Mononuclear cell (primary cell): Measurements from ENCODE around the gene DAB1. TPM values are rescaled to one million over a fixed set of nuclear protein-coding genes. Genes with fewer than 3 reads are reported as not detected.
"Not testable (repeated sequence)": the region's sequence is repeated elsewhere in the genome, so short reads cannot be mapped to it uniquely, and the experiment has no call there.

Experiments used
- H3K27me3 ChIP-seq: 2 replicates; pipeline ENCODE4 v1.6.0; 2011; ENCODE audit warnings: low read length, control low read depth; ENCODE audit not compliant: insufficient read depth
- H3K4me1 ChIP-seq: 2 replicates; pipeline ENCODE4 v1.5.1; 2011; ENCODE audit warnings: mild to moderate bottlenecking, low read length, control low read depth; ENCODE audit not compliant: insufficient read depth
- H3K4me3 ChIP-seq: 2 replicates; pipeline ENCODE4 v1.5.1; 2011; ENCODE audit warnings: mild to moderate bottlenecking, low read length, moderate library complexity
- H3K9me3 ChIP-seq: 2 replicates; pipeline ENCODE4 v1.5.1; 2011; ENCODE audit warnings: low read depth, mild to moderate bottlenecking, control low read depth, low read length
- total RNA-seq: library from RNA; depleted of rRNA; stranded (reverse); fragments of >200 nt; gene quantifications from one replicate; pipeline ENCODE4 v1.2.3, GENCODE V29; 2012

Gene DAB1
- total RNA-seq, 1 donor, result 0.42 TPM

DNA sequence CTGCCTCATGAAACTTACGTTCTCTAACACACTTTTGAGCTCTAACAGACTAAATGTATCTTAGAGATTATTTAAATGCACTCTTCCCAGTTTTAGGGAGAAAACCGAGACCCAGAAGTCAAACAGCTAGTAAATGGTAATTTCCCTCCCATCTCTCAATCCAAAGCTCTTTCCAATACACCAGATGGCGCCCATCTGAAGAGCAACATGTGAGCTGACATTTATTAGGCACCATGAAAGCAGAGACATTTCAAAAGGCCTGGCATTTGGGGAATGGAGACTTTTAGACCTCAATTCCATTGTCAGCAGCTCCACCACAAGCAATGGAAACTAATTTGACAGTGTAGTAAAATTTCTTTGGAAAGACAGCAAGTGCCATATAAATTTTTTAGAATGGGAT is 191.4 kb downstream of the DAB1 start:
- Histone ChIP-seq H3K9me3 (no peaks in the 10 kb centered on the region), H3K27me3 (no peaks in the 10 kb centered on the region), H3K4me3 (no peak overlapping the region), H3K4me1 (no peaks in the 10 kb centered on the region)

DNA sequence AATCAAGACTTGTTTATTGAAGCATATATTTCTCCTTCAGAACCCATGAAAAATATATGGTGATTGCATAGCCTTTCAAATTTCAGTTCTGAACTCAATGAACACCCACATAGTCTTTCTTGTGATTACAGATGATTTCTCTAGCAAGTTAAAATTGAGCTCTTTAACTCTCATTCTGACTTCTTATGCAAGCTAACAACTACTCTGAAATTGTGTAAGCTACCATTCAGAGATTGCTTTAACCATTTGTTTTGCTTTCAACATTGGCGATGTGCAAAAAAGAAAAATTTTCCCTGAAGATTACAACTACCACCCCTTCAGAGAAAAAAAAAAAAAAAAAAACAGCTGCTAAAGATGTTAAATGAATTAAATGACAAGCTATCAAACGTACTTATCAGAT is 193.9 kb downstream of the DAB1 start:
- Histone ChIP-seq H3K4me1 (no peaks in the 10 kb centered on the region), H3K4me3 (no peak overlapping the region), H3K9me3 (no peaks in the 10 kb centered on the region), H3K27me3 (no peaks in the 10 kb centered on the region)

DNA sequence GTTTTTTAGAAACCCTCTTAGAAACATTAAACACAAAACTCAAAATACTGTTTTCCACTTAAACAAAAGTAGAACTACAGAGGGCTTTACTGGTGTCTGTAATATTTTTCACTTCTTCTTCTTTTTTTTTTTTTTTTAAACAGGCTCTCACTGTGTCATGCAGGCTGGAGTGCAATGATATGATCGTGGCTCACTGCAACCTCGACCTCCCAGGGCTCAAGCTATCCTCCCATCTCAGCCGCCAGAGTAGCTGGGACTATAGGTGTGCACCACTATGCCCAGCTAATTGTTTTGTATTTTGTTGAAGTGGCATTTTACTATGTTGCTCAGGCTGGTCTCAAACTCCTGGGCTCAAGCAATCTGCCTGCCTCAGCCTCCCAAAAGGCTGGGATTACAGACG is 194.8 kb downstream of the DAB1 start:
- no peak overlapping the region for H3K4me3 ChIP-seq
- H3K27me3 ChIP-seq, result no peaks in the 10 kb centered on the region
- H3K4me1 ChIP-seq, result no peaks in the 10 kb centered on the region
- no peaks in the 10 kb centered on the region for H3K9me3 ChIP-seq

DNA sequence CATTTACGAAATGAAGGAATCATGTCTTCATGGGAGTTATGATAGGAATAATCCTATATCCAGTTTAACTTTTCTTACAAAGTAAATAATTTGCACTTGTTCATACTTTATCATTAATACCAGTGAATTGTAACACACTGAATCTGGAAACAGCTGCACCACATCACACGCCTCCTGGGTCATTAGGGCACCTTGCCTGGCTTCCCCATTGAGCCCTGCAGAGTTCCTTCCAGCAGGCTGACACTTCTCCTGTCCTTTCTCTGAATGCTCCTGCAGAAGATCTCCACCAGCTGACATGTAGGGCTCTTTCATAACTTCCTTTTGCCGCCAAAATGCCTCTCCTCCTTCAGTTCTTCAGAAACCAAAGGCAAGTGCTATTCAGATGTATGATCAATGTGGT is 201.1 kb downstream of the DAB1 start:
- H3K9me3 ChIP-seq, result no peaks in the 10 kb centered on the region
- H3K27me3 ChIP-seq, result no peaks in the 10 kb centered on the region
- H3K4me3 ChIP-seq, result no peak overlapping the region
- H3K4me1 ChIP-seq, result no peaks in the 10 kb centered on the region

DNA sequence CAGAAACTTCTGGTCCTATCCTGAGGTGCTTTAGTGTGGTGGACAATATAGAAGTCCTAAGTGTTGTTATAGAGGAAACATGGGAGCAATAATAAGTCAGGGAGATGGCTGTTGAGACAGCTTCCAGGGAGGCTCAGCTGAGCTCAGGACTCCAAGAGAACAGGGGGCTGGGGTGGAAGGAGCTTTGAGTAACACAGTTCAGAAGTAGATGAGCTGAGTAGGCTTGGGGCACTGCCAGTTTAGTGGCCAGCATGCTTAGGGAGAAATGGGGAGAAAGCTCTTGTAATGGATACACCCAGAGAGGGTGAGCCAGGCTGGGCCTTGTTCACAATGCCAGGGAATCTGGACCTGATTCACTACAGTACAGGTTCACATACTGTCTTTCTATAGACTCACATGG is 201.6 kb downstream of the DAB1 start:
- Histone ChIP-seq H3K4me3 (no peak overlapping the region), H3K4me1 (no peaks in the 10 kb centered on the region), H3K27me3 (no peaks in the 10 kb centered on the region), H3K9me3 (no peaks in the 10 kb centered on the region)

DNA sequence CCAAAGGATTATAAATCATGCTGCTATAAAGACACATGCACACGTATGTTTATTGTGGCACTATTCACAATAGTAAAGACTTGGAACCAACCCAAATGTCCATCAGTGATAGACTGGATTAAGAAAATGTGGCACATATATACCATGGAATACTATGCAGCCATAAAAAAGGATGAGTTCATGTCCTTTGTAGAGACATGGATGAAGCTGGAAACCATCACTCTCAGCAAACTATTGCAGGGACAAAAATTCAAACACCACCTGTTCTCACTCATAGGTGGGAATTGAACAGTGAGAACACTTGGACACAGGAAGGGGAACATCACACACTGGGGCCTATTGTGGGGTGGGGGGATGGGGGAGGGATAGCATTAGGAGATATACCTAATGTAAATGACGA is 203.0 kb downstream of the DAB1 start:
- not testable (repeated sequence) for H3K27me3 ChIP-seq, H3K9me3 ChIP-seq, H3K4me1 ChIP-seq, H3K4me3 ChIP-seq

GRCh38 chr1:57218487-57219079 is 205.3 kb downstream of the DAB1 start:
- Histone ChIP-seq H3K4me3 (no peak overlapping the region), H3K27me3 (no peaks in the 10 kb centered on the region), H3K4me1 (no peaks in the 10 kb centered on the region)

DNA sequence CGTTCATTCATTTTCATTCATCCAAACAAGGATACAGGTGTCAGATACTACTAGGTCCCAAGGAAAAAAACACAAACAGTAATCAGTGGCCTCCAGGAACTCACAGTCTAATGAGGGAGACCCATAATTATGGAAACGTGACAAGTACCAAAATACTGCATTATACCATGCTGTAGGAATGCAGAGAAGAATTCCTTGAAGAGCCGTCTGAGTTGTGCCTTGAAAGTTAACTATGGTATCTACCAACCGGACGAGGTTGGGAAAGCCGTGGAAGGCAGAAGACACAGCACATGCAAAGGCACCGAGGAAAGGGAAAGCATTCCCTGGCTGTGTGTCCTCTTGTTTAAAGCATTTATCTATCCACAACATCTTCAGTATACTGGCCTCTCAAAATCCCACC is 206.0 kb downstream of the DAB1 start:
- Histone ChIP-seq H3K27me3 (no peaks in the 10 kb centered on the region), H3K4me3 (no peak overlapping the region), H3K9me3 (no peaks in the 10 kb centered on the region), H3K4me1 (no peaks in the 10 kb centered on the region)

More at GRCh38 chr1:57218487-57219079, 205.3 kb downstream of the DAB1 start:
- no peaks in the 10 kb centered on the region for H3K9me3 ChIP-seq

- no peak overlapping the region for H3K4me3 ChIP-seq
- no peaks in the 10 kb centered on the region for H3K9me3 ChIP-seq
- H3K4me1 ChIP-seq, result no peaks in the 10 kb centered on the region
- H3K27me3 ChIP-seq, result no peaks in the 10 kb centered on the region
Observed at GRCh38 chr1:57214951-57215575, 208.8 kb downstream of the DAB1 start.

DNA sequence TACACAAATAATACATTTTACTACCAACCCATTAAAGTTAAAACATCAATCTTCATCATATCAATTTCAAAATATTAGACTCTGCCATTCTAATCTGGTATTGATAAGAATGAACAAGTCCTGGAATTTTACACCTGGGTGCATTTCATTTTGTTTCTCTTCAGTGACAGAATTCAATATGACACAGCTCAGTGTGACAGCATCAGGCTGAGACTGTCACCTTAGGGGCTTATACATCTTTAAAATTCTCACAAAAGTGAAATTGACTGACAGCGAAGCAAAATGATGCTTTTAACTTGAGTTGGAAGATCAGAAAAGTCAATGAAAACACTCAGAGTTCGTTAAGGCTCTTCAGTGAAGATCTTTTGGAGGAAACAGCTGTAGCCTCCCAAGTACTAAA is 213.0 kb downstream of the DAB1 start:
- Histone ChIP-seq H3K27me3 (no peaks in the 10 kb centered on the region), H3K4me3 (no peak overlapping the region), H3K9me3 (no peaks in the 10 kb centered on the region), H3K4me1 (no peaks in the 10 kb centered on the region)

DNA sequence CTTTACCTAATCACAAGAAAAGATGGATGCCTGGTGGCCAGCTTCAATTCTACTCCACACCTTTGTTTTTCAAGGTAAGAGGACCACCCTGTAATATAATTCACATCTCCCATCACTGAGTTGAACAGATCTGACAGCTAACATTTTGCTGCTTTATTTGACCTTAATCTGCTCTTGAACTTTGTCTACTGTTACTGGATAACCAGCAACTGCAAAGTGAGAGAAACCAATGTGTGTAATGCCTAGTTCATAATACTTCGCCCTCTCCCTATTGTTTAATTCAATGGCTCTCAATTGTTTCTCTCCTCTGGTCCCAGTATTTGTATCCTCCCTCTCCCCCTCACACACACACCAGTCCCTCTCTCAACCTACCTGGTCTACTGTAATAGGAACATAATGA is 214.4 kb downstream of the DAB1 start:
- no peaks in the 10 kb centered on the region for H3K4me1 ChIP-seq
- H3K4me3 ChIP-seq, result no peak overlapping the region
- H3K9me3 ChIP-seq, result no peaks in the 10 kb centered on the region
- no peaks in the 10 kb centered on the region for H3K27me3 ChIP-seq

DNA sequence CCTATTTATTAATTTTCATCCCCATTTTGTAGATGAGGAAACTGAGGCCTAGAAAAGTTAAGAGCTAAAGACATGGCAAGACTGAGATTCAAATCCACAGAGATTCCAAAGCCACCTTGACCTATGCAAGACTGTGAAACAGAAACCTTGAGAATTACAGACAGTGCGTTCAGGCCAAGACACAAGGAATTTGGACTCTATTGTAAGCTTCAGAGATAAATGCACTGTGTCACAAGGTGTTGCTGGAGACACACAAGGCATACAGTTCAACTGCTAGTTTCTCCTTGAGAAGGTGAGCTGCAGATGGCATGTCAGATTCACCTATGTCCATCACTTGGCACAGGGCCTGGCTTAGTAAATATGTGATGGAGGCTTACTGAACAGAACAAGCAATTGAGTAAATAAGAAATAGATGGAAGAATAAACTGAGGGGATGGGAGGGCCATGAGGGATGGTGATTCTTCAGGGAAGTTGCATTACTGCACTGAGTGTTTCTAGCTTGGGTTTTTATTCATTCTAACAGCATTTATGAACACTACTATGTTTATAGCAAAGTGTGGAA is 215.0 kb downstream of the DAB1 start:
- Histone ChIP-seq H3K9me3 (no peaks in the 10 kb centered on the region), H3K27me3 (no peaks in the 10 kb centered on the region), H3K4me3 (no peak overlapping the region), H3K4me1 (no peaks in the 10 kb centered on the region)

GRCh38 chr1:57206038-57206437 is 217.8 kb downstream of the DAB1 start:
- no peaks in the 10 kb centered on the region for H3K27me3 ChIP-seq

GRCh38 chr1:57204942-57205787 is 218.7 kb downstream of the DAB1 start:
- H3K4me1 ChIP-seq, result no peaks in the 10 kb centered on the region
- H3K27me3 ChIP-seq, result no peaks in the 10 kb centered on the region
- H3K9me3 ChIP-seq, result no peaks in the 10 kb centered on the region
- no peak overlapping the region for H3K4me3 ChIP-seq

More at GRCh38 chr1:57206038-57206437, 217.8 kb downstream of the DAB1 start:
- no peak overlapping the region for H3K4me3 ChIP-seq
- no peaks in the 10 kb centered on the region for H3K9me3 ChIP-seq
- no peaks in the 10 kb centered on the region for H3K4me1 ChIP-seq

- Histone ChIP-seq H3K27me3 (no peaks in the 10 kb centered on the region), H3K4me3 (no peak overlapping the region), H3K9me3 (no peaks in the 10 kb centered on the region), H3K4me1 (no peaks in the 10 kb centered on the region)
Observed at GRCh38 chr1:57204091-57204490, 219.8 kb downstream of the DAB1 start.
